ENCODE data around the gene OTUD1. TPM values are rescaled to one million over a fixed set of nuclear protein-coding genes. Genes with fewer than 3 reads are reported as not detected.
A peak's percentile ranks its signal among the peaks of the same experiment; 100 is the strongest.

OTUD1 gene
- total RNA-seq, 2 donors from 2014 or later, result 11.5 to 13.1 TPM

DNA sequence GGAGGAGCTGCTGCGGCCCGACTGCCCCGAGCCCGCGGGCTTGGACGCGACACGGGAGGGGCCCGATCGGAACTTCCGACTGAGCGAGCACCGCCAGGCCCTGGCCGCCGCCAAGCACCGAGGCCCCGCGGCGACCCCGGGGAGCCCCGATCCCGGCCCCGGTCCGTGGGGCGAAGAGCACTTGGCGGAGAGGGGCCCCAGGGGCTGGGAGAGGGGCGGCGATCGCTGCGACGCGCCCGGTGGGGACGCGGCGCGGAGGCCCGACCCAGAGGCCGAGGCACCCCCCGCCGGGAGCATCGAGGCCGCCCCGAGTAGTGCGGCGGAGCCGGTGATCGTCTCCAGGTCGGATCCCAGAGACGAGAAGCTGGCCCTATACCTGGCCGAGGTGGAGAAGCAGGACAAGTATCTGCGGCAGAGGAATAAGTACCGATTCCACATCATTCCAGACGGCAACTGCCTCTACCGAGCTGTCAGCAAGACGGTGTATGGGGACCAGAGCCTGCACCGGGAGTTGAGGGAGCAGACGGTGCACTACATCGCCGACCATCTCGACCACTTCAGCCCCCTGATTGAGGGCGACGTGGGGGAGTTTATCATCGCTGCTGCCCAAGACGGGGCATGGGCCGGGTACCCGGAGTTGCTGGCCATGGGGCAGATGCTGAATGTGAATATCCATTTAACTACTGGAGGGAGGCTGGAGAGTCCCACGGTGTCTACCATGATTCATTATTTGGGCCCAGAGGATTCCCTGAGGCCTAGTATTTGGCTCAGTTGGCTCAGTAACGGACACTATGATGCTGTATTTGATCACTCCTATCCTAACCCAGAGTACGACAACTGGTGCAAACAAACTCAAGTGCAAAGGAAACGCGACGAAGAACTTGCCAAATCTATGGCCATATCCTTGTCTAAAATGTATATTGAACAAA is 1.4 kb downstream of the OTUD1 start:
- Mint-ChIP-seq H3K9me3 (no peaks in the 10 kb centered on the region), H3K36me3 (ENCODE audit: low read depth) (peaks cover 46% of the 10 kb centered on the region)
- peak; percentile 43 for ATAC-seq (replicated peaks)

DNA sequence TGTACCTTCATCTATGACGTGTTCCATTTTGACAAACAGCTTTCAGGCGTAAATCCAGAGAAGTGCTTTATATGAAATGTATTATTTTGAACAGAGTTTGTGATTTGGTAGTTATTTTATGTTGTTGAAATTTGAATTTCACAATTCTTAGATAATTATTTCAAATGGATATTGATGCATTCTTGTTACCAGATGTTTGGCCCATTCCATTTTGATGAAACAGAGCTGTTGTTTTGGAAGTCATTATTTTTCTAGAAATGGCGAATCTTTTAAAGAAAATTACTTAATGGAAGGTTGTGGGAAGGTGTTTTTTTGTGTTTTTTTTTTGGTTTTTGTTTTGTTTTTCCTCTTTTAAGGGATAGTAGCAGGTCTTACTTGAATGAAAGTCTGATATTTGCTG is 2.4 kb downstream of the OTUD1 start:
- no peaks in the 10 kb centered on the region for H3K27me3 Mint-ChIP-seq
- H3K36me3 Mint-ChIP-seq (ENCODE audit: low read depth), result peaks cover 50% of the 10 kb centered on the region
- H3K4me1 Mint-ChIP-seq, result peaks cover 24% of the 10 kb centered on the region
- H3K4me3 Mint-ChIP-seq, result peak overlapping the region; percentile 95
- no peaks in the 10 kb centered on the region for H3K9me3 Mint-ChIP-seq
- H3K27ac Mint-ChIP-seq, result peak overlapping the region; percentile 92
- ATAC-seq (replicated peaks), result no peak

More for the DNA sequence above, 1.4 kb downstream of the OTUD1 start:
- H3K4me1 Mint-ChIP-seq, result peaks cover 20% of the 10 kb centered on the region
- H3K4me3 Mint-ChIP-seq, result peak overlapping the region; percentile 95
- H3K27me3 Mint-ChIP-seq, result no peaks in the 10 kb centered on the region
- H3K27ac Mint-ChIP-seq, result peak overlapping the region; percentile 92

DNA sequence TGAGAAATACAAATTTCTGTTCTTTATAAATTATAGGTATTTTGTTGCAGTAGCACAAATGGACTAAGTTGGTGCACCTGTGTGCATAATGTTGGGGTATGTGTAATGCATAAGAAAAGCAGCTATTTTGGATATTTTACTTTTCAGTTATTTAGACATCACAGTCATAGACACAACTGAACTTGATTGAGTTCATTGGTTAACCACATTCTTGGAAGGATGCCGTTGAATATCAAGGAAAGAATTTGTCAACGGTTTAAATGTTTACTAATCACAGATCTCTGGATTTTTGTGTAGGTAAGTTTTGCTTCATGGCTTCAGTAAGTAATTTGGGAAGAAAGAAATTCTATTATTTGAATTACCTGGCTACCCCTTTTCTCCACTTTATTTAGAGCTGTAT is 4.1 kb downstream of the OTUD1 start:
- Mint-ChIP-seq H3K4me3 (peak overlapping the region; percentile 95), H3K9me3 (no peaks in the 10 kb centered on the region), H3K27ac (peak overlapping the region; percentile 17), H3K36me3 (ENCODE audit: low read depth) (peaks cover 56% of the 10 kb centered on the region), H3K27me3 (no peaks in the 10 kb centered on the region), H3K4me1 (peaks cover 31% of the 10 kb centered on the region)
- no peak for ATAC-seq (replicated peaks)

DNA sequence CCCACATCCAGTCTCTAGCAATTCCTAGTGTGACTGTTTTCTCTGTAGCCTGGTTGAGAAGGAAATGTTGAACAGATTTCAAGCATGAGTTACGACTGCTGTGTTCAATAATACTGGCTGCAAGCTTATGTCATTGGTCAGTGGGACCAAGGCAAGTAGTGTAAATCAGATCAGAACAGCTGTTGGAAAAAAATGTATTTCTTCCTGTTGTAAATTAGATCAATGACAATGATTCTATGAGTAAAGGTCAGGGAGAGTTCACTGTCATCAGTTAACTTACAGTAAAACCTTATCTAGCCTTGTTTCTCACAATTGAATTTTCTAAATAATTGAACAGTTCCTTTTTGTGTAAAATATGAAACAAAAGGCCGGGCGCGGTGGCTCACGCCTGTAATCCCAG is 6.7 kb downstream of the OTUD1 start:
- ATAC-seq (replicated peaks), result no peak
- peak overlapping the region; percentile 5 for H3K27ac Mint-ChIP-seq
- H3K9me3 Mint-ChIP-seq, result no peaks in the 10 kb centered on the region
- peaks cover 46% of the 10 kb centered on the region for H3K36me3 Mint-ChIP-seq (ENCODE audit: low read depth)
- peaks cover 36% of the 10 kb centered on the region for H3K4me1 Mint-ChIP-seq
- H3K27me3 Mint-ChIP-seq, result no peaks in the 10 kb centered on the region
- peak overlapping the region; percentile 10 for H3K4me3 Mint-ChIP-seq

- peak overlapping the region; percentile 90 for H3K27ac Mint-ChIP-seq
- H3K4me1 Mint-ChIP-seq, result peaks cover 19% of the 10 kb centered on the region
- H3K27me3 Mint-ChIP-seq, result no peaks in the 10 kb centered on the region
- no peak for ATAC-seq (replicated peaks)
- peaks cover 19% of the 10 kb centered on the region for H3K36me3 Mint-ChIP-seq (ENCODE audit: low read depth)
- H3K4me3 Mint-ChIP-seq, result peak overlapping the region; percentile 56
- no peaks in the 10 kb centered on the region for H3K9me3 Mint-ChIP-seq
These were observed 9.4 kb downstream of the OTUD1 start for GRCh38 chr10:23448323-23448722.

DNA sequence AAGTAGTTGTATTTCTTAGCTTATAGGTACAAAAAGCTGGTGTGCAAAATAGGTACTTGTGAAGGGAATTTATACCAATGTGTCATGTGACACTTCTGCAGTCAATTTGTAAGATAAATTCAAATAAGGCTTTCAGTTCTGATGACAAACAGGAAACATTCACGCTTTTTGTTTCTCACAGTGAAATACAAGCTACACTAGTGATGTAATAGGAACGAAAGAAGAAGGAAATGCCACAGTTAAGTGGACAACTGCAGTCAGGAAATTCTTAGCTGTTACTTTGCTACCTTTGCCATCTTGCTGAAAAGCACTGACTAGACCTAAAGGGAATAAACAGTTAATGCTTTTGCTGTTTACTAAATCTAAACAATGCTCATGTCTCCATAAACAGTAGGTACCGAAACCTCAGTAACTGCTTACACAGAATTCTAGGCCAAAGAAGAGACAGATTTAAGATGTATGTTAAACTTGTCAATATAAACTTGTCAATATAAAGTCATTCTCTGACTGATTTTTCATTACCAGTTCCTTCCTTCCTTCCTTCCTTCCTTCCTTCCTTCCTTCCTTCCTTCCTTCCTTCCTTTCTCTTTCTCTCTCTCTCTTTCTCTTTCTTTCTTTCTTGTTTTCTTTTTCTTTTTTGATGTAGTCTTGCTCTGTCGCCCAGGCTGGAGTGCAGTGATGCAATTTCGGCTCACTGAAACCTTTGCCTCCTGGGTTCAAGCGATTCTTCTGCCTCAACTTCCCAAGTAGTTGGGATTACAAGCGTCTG is 10.1 kb downstream of the OTUD1 start:
- Mint-ChIP-seq H3K36me3 (ENCODE audit: low read depth) (peaks cover 16% of the 10 kb centered on the region), H3K4me1 (peaks cover 19% of the 10 kb centered on the region), H3K4me3 (peak overlapping the region; percentile 56), H3K27ac (peak overlapping the region; percentile 90), H3K27me3 (no peaks in the 10 kb centered on the region), H3K9me3 (no peaks in the 10 kb centered on the region)
- peak; percentile 89 for ATAC-seq (replicated peaks)

GRCh38 chr10:23452033-23452655 is 13.3 kb downstream of the OTUD1 start:
- no peaks in the 10 kb centered on the region for H3K27me3 Mint-ChIP-seq
- H3K4me3 Mint-ChIP-seq, result no peak overlapping the region
- peaks cover 2% of the 10 kb centered on the region for H3K36me3 Mint-ChIP-seq (ENCODE audit: low read depth)
- ATAC-seq (replicated peaks), result no peak
- H3K4me1 Mint-ChIP-seq, result peaks cover 10% of the 10 kb centered on the region
- H3K27ac Mint-ChIP-seq, result no peak overlapping the region
- H3K9me3 Mint-ChIP-seq, result no peaks in the 10 kb centered on the region

- Mint-ChIP-seq H3K4me3 (no peak overlapping the region), H3K36me3 (ENCODE audit: low read depth) (no peaks in the 10 kb centered on the region), H3K4me1 (peaks cover 8% of the 10 kb centered on the region), H3K27ac (no peak overlapping the region), H3K27me3 (no peaks in the 10 kb centered on the region), H3K9me3 (no peaks in the 10 kb centered on the region)
- ATAC-seq (replicated peaks), result no peak
These were observed 14.6 kb downstream of the OTUD1 start for GRCh38 chr10:23453465-23453864.

GRCh38 chr10:23457632-23458417 is 18.9 kb downstream of the OTUD1 start:
- ATAC-seq (replicated peaks), result no peak
- H3K4me3 Mint-ChIP-seq, result no peak overlapping the region
- no peaks in the 10 kb centered on the region for H3K27me3 Mint-ChIP-seq
- no peaks in the 10 kb centered on the region for H3K9me3 Mint-ChIP-seq
- H3K36me3 Mint-ChIP-seq (ENCODE audit: low read depth), result no peaks in the 10 kb centered on the region
- H3K27ac Mint-ChIP-seq, result no peak overlapping the region
- H3K4me1 Mint-ChIP-seq, result no peaks in the 10 kb centered on the region

DNA sequence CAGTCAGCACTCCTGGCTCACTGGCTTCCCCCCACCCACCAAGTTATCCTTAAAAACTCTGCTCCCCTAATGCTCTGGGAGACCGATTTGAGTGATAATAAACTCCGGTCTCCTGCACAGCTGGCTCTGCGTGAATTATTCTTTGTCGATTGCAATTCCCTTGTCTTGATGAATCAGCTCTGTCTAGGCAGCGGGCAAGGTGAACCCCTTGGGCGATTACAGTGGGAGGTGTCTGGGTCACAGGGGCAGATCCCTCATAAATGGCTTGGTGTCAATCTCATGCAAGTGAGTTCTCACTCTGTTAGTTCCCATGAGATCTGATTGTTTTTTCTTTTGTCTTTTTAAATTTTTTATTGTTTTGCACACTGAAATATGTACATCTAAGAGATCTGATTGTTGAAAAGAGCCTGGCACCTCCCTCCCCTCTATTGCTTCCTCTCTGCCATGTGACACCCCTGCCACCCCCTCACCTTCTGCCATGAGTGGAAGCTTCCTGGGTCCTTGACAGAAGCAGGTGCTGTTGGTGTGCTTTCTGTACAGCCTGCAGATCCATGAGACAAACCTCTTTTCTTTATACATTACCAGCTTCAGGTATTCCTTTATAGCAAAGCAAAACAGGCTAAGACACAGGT is 20.5 kb downstream of the OTUD1 start:
- H3K27me3 Mint-ChIP-seq, result no peaks in the 10 kb centered on the region
- no peaks in the 10 kb centered on the region for H3K36me3 Mint-ChIP-seq (ENCODE audit: low read depth)
- ATAC-seq (replicated peaks), result no peak
- H3K4me1 Mint-ChIP-seq, result no peaks in the 10 kb centered on the region
- H3K4me3 Mint-ChIP-seq, result no peak overlapping the region
- no peaks in the 10 kb centered on the region for H3K9me3 Mint-ChIP-seq
- H3K27ac Mint-ChIP-seq, result no peak overlapping the region

GRCh38 chr10:23461557-23461956 is 22.7 kb downstream of the OTUD1 start:
- H3K27me3 Mint-ChIP-seq, result no peaks in the 10 kb centered on the region
- no peak overlapping the region for H3K4me3 Mint-ChIP-seq
- H3K27ac Mint-ChIP-seq, result no peak overlapping the region
- no peak for ATAC-seq (replicated peaks)
- H3K4me1 Mint-ChIP-seq, result no peaks in the 10 kb centered on the region
- H3K36me3 Mint-ChIP-seq (ENCODE audit: low read depth), result no peaks in the 10 kb centered on the region
- no peaks in the 10 kb centered on the region for H3K9me3 Mint-ChIP-seq

DNA sequence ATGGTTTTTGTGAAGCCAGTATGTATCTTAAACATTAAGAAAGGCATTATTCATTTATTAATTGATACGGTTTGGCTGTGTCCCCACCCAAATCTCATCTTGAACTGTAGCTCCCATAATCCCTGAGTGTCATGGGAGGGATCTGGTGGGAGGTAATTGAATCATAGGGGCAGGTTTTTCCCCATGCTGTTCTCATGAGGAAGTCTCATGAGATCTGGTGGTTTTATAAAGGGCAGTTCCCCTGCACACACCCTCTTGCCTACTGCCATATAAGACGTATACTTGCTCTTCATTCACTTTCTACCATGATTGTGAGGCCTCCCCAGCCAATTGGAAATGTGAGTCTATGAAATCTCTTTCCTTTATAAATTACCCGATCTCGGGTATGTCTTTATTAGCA is 28.1 kb downstream of the OTUD1 start:
- Mint-ChIP-seq H3K27ac (no peak overlapping the region), H3K4me1 (no peaks in the 10 kb centered on the region), H3K36me3 (ENCODE audit: low read depth) (no peaks in the 10 kb centered on the region), H3K4me3 (no peak overlapping the region), H3K27me3 (peaks cover 10% of the 10 kb centered on the region), H3K9me3 (no peaks in the 10 kb centered on the region)
- no peak for ATAC-seq (replicated peaks)

DNA sequence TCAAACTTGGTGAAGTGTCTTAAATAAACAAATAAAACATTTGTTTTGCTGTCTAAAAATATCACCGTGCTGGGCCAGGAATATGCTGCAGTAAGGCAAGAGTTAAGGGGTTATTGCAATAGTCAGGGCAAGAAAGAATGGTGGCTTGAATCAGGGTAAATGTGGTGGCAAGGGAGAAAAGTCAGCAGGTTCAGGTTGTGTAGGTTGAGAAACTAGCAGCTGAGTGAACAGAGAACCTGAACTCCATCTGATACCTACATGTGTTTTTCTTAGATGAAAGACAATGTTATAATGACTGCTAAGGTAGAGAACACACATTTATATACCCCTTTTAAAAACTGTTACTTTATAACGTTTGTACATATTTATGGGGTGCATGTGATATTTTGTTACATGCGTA is 28.7 kb downstream of the OTUD1 start:
- H3K27ac Mint-ChIP-seq, result no peak overlapping the region
- H3K36me3 Mint-ChIP-seq (ENCODE audit: low read depth), result no peaks in the 10 kb centered on the region
- H3K27me3 Mint-ChIP-seq, result peaks cover 10% of the 10 kb centered on the region
- ATAC-seq (replicated peaks), result peak; percentile 28
- no peaks in the 10 kb centered on the region for H3K9me3 Mint-ChIP-seq
- H3K4me1 Mint-ChIP-seq, result no peaks in the 10 kb centered on the region
- no peak overlapping the region for H3K4me3 Mint-ChIP-seq

Data from activated T-helper 17 cell treated with anti-CD3 and anti-CD28 coated beads, Interleukin-2, amount 50 U/mL, for 72 hours (primary cell).